Fibroblast of skin of right quadriceps (primary cell): ENCODE measurements around the gene TMEM107.

Experiments
- DNase-seq: peaks from one replicate; pipeline ENCODE4 v3.0.0-alpha.2; 2013

TMEM107 gene

GRCh38 chr17:8161289-8162232 lies 14.6 kb downstream of the TMEM107 start:
- no peak for DNase-seq

- no peak for DNase-seq
Measured at GRCh38 chr17:8160741-8161221, 15.4 kb downstream of the TMEM107 start.

GRCh38 chr17:8160224-8160577 lies 16.0 kb downstream of the TMEM107 start:
- no peak for DNase-seq

- no peak for DNase-seq
Measured at GRCh38 chr17:8159459-8160223, 16.5 kb downstream of the TMEM107 start.

DNA sequence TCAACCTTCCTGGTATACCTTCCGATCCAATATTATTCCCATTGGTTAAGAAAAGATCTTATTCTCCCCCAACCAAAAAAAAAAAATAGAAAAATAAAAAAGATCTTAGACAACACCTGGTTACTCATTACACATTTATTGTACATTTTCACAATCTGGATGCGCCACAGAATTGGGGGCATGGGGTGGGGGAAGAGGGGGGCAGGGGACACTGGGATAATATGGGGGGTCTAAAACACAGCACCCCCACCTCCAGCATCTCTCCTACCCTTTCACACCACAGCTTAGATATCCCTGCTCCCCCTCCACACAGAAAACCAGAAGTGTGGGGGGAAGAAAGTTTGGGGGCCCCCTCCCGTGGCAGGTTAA lies 17.2 kb downstream of the TMEM107 start:
- DNase-seq, result no peak

GRCh38 chr17:8158267-8159031 lies 17.7 kb downstream of the TMEM107 start:
- DNase-seq, result peak; percentile 75

- DNase-seq, result peak; percentile 100
Measured at GRCh38 chr17:8156246-8156992, 19.8 kb downstream of the TMEM107 start.

DNA sequence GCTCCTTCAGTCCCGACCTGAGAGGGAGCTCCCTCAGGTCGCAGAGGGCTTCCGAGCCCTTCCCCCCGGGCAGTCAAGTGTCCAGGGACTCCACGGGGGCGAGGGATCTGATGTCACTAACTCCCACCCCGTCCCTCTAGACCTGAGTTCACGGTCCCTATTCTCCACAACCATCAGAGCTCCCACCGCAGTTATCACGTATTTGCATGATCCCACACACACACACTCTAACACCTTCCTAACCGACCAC lies 20.3 kb downstream of the TMEM107 start:
- DNase-seq, result no peak

- DNase-seq, result no peak
Measured at GRCh38 chr17:8155231-8155995, 20.8 kb downstream of the TMEM107 start.

DNA sequence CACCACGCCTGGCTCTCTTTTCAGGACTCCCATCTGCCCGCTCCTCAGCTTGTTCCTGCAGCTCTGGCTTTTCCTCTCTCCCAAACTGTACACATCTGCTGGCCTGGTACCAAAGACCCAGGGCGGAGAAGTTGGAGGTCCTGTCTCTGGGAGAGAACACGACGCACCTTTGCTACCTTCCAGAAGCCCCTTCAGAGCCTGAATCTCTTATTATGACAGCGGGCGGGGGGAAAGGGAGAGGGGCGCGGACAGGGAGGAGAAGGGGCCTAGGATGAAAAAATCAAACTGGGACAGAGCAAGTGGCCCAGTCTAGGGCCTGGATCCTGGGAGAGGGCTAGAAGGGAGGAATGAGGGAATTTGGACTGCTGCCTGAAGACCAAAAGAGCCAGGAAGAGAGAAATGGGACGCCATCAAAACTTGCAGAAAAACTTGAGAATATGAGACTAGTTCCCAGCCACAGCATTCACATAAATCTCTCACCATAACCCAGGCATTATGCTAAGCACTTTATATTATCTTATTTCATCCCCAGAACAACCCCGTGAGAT lies 21.5 kb downstream of the TMEM107 start:
- DNase-seq, result no peak

DNA sequence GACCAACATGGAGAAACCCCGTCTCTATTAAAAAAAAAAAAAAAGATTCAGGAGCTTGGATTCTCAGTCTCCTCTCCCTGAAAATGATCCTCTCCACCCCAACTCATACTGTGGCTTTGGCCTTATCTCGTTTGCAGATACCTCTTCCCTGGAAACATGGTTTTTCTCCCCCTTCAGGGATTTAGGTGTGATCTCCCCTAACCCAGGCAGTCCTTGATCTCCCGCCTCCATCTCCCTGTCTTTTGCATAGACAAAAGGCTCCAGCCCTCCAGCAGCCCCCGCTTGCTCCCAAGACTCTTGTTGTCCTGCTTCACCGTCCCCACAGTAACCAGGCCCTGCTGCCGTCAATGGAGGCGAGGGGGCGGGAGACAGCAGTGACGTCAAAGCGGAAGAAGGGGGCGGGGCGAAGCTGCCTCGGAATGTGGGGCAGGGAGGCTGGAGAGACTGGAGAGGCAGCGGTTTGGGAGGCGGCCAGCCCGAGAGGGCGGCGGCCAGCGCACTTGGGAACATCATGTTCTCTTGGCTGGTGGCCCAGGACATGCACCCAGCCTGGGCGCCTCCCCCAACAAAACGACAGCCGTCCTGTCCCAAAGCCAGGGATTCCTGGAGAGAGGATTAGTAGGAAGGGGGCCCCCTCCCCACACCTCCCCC lies 22.1 kb downstream of the TMEM107 start:
- peak; percentile 99 for DNase-seq

- DNase-seq, result peak; percentile 98
Measured at GRCh38 chr17:8153525-8153956, 22.6 kb downstream of the TMEM107 start.

DNA sequence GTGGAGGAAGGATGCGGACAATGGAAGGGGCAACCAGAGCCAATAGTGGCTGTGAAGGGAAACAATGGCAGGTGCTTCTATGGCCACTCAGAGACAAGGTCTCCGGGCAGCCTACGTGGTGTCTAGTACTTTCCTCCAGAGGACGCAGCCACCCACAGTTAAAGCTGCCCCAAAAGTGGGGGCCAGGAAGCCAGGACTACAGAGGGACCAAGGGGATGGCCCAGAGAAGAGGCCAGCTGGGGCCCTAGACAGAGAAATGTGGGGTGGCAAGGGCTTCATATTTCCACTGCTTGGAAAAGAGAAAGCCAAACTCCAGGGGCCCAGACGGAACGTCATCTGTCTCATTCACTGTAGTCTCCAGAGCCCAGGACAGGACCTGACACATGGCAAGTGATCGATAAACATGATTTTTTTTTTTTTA lies 23.1 kb downstream of the TMEM107 start:
- DNase-seq, result no peak

GRCh38 chr17:8152112-8152775 lies 23.9 kb downstream of the TMEM107 start, which contains the start of gene PER1:
Gene PER1, minus strand, starts transcription at chr17:8152404. Its CDS starts 1,698 bp downstream, at chr17:8150706.
- peak; percentile 92 for DNase-seq

GRCh38 chr17:8151641-8152111 lies 24.5 kb downstream of the TMEM107 start:
- DNase-seq, result peak; percentile 57

DNA sequence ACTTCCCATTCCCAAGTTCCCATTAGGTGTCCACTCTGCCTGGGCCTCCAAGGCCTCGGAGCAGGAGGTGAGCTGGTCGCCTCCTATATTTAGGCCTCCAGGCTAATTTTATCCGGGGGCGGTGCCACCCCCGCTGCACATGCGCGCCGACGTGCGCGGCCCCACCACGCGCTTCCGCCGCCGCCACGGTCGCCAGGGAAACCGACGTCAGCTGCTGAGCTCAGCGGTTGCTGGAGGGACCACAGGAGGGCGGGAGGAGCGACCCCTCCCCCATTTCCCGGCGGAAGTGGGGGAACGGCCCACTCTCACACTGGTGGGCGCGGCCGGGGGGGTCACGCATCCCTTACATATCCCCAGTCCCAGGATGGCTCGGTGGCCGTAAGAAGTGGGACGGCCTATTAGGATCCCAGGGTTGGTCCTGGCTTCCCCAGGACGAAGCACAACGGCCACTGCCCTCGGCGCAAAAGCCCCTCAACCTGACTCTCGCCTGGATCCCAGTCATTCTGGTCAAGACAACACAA lies 25.0 kb downstream of the TMEM107 start:
- peak; percentile 90 for DNase-seq

- DNase-seq, result no peak
Measured at GRCh38 chr17:8150194-8151119, 25.7 kb downstream of the TMEM107 start.

DNA sequence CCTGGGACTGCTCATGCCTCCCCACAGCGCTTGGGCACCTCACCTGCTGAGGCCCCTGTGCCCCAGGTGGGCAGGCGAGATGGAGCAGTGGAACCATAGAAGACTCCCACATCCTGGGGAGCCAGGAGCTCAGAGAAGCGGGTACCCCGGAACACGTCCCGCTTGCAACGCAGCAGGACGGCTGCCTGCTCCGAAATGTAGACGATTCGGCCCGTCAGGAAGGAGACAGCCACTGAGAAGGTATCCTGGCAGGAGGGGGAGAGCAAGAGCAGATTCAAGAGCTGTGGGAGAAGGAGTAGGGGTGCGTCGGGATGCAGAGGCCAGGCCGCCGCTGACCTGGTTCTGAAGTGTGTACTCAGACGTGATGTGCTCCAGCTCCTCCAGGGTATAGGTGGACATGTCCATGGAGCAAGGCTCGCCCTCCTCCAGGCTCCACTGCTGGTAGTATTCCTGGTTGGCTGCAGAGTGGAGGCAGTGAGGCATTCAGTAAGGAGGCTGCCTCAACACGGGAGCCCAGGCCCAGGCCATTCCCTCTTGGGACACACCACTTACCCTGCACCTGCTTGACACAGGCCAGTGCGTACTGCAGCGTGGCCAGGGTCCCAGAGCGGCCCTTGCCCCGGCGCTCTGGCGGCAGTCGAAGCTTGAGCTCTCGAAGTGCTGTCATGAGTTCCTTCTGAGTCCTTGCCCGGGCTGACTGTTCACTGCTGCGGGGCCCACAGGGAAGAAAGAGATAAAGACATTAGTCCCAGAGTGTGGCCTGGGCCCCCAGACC lies 26.6 kb downstream of the TMEM107 start:
- DNase-seq, result no peak
